Adrenal gland (tissue), 5 donors: Measurements from ENCODE around the gene UBAP2.

Experiments used
- CTCF ChIP-seq, 6 experiments: fragments of 450-650 bp in 4 of 6; fragments of 200-600 bp in 2 of 6; sonication (generic) in 1 of 6; IDR thresholded peaks; 1 replicate in 5 of 6; 2 replicates in 1 of 6; pipeline versions ENCODE4 v1.5.1 to v1.8.0; 2016 to 2021; ENCODE audit warnings: antibody characterized with exemption in 6 of 6, mild to moderate bottlenecking in 2 of 6, moderate library complexity in 1 of 6
- POLR2A ChIP-seq, 2 donors: fragments of 450-650 bp; IDR thresholded peaks; one replicate each; pipeline ENCODE4 v1.6.1; 2017; ENCODE audit warnings: antibody characterized with exemption in 2 of 2, mild to moderate bottlenecking in 2 of 2, moderate library complexity in 1 of 2
- donor health status: DM: no; HTN: no; CAD: no.

GRCh38 chr9:34084562-34084961, 35.9 kb upstream of the UBAP2 start:
- no peak for TF ChIP-seq CTCF (IDR thresholded peaks at IDR 0.05)
- no peak for TF ChIP-seq POLR2A (IDR thresholded peaks at IDR 0.05)
